Type B pancreatic cell (in vitro differentiated cells): ENCODE results near the gene PDCD1LG2. TPM values are rescaled to one million over a fixed set of nuclear protein-coding genes. Genes with fewer than 3 reads are reported as not detected.
"Not testable (repeated sequence)": the region's sequence is repeated elsewhere in the genome, so short reads cannot be mapped to it uniquely, and the experiment has no call there.

Experiments
- DNase-seq: peaks from one replicate; pipeline ENCODE4 v3.0.0; 2021; ENCODE audit warnings: mixed read lengths; ENCODE audit not compliant: unreplicated experiment; ENCODE audit errors: extremely low spot score
- H3K27ac Mint-ChIP-seq: 2 replicates; pipeline ENCODE4 v1.8.0; 2021; ENCODE audit warnings: mild to moderate bottlenecking, mixed read lengths
- H3K27me3 Mint-ChIP-seq: 2 replicates; pipeline ENCODE4 v1.8.0; 2021; ENCODE audit warnings: mixed read lengths
- H3K36me3 Mint-ChIP-seq: 2 replicates; pipeline ENCODE4 v1.8.0; 2021; ENCODE audit warnings: mixed read lengths
- H3K4me1 Mint-ChIP-seq: one replicate; pipeline ENCODE4 v1.8.0; 2021; ENCODE audit warnings: mixed read lengths; ENCODE audit not compliant: unreplicated experiment
- H3K4me3 Mint-ChIP-seq: 2 replicates; pipeline ENCODE4 v1.8.0; 2021; ENCODE audit warnings: mild to moderate bottlenecking, mixed read lengths
- H3K9me3 Mint-ChIP-seq: 2 replicates; pipeline ENCODE4 v1.8.0; 2021; ENCODE audit warnings: mixed read lengths
- total RNA-seq: library from RNA; stranded (reverse); gene quantifications from 2 replicates; pipeline ENCODE4 v1.2.1, GENCODE V29; 2021; ENCODE audit warnings: low replicate concordance
- TF ChIP-seq, protein P1 (sequence below): fragments of 200-600 bp; sonication (generic); conservative IDR thresholded peaks from 2 replicates; pipeline ENCODE4 v1.5.0; 2021; ENCODE audit warnings: antibody characterized with exemption, mild to moderate bottlenecking

PDCD1LG2 gene
- total RNA-seq, 1 donor from 2014 or later, result not detected

DNA sequence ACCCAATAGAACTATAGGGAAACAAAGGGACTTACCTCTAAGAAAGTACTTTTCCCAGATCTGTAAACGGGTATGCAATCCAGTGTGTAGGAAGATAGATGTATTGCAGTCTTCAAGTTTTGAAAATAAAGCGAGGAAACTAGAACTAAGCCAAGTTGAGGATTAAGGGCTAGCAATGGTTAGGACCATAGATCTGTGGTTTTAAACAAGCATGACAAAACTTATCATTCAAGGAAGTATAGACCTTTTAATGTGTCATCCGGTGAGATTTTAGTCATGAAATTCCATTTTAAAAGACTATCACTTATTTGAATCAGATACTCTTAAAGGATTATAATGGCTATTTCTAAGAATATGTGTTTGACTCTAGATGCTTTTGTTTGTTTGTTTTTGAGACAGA, 39.5 kb upstream of the PDCD1LG2 start:
- no peaks in the 10 kb centered on the region for H3K27me3 Mint-ChIP-seq
- DNase-seq, result no peak
- H3K4me3 Mint-ChIP-seq, result no peak overlapping the region
- TF ChIP-seq, protein P1, sequence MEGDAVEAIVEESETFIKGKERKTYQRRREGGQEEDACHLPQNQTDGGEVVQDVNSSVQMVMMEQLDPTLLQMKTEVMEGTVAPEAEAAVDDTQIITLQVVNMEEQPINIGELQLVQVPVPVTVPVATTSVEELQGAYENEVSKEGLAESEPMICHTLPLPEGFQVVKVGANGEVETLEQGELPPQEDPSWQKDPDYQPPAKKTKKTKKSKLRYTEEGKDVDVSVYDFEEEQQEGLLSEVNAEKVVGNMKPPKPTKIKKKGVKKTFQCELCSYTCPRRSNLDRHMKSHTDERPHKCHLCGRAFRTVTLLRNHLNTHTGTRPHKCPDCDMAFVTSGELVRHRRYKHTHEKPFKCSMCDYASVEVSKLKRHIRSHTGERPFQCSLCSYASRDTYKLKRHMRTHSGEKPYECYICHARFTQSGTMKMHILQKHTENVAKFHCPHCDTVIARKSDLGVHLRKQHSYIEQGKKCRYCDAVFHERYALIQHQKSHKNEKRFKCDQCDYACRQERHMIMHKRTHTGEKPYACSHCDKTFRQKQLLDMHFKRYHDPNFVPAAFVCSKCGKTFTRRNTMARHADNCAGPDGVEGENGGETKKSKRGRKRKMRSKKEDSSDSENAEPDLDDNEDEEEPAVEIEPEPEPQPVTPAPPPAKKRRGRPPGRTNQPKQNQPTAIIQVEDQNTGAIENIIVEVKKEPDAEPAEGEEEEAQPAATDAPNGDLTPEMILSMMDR, result no peak
- H3K36me3 Mint-ChIP-seq, result no peaks in the 10 kb centered on the region
- H3K4me1 Mint-ChIP-seq, result no peaks in the 10 kb centered on the region
- no peaks in the 10 kb centered on the region for H3K9me3 Mint-ChIP-seq
- no peak overlapping the region for H3K27ac Mint-ChIP-seq

GRCh38 chr9:5475611-5476010, 34.7 kb upstream of the PDCD1LG2 start:
- not testable (repeated sequence) for H3K4me1 Mint-ChIP-seq, H3K36me3 Mint-ChIP-seq, H3K9me3 Mint-ChIP-seq, H3K27me3 Mint-ChIP-seq, DNase-seq, H3K4me3 Mint-ChIP-seq, H3K27ac Mint-ChIP-seq

DNA sequence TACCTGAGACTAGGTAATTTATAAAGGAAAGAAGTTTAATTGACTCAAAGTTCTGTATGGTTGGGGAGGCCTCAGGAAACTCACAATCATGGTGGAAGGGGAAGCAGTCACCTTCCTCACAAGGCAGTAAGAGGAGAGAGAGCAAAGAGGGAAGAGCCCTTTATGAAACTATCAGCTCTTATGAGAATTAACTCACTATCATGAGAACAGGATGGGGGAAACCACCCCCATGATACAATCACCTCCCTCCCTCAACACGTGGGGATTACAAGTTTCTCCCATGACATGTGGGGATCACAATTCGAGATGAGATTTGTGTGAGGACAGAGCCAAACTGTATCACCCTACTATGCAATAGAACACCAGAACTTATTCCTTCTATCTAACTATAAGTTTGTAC, 32.1 kb upstream of the PDCD1LG2 start:
- TF ChIP-seq, protein P1, result no peak
- Mint-ChIP-seq H3K36me3 (no peaks in the 10 kb centered on the region), H3K9me3 (no peaks in the 10 kb centered on the region), H3K4me3 (no peak overlapping the region), H3K27me3 (no peaks in the 10 kb centered on the region), H3K4me1 (no peaks in the 10 kb centered on the region), H3K27ac (no peak overlapping the region)
- no peak for DNase-seq

DNA sequence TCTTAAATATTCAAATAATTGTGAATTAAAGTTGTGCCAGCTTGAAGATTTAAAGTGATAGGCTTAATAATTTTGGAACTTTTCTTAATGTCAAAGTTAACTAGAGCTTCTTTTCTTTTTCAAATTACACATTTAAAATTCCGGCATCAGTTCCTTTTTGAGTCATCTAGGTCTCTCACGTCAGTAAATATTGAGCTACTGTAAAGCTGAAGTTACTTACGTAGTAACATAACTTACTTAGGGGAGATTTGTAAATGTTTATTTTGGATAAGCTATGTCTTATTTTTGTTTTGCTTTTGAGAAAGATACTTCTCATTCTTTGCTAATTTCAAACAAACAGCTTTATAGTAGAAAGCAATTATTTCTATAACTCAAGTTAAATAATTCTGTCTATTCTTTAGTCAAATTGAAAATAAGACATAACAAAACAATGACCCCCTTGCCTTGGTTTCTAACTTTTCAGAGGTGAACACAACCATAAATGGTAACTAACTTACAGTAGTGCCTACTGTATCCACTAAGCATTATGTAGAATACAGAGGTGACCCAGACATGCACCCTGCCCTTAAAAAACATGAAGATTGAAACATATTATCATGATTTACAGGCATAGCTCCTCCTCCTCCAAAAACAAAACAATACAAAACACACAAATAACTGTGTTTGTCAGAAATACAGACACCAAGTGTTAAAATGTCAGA, 30.2 kb upstream of the PDCD1LG2 start:
- TF ChIP-seq, protein P1, result no peak
- Mint-ChIP-seq H3K4me3 (no peak overlapping the region), H3K36me3 (no peaks in the 10 kb centered on the region), H3K27me3 (no peaks in the 10 kb centered on the region), H3K27ac (no peak overlapping the region), H3K4me1 (no peaks in the 10 kb centered on the region), H3K9me3 (no peaks in the 10 kb centered on the region)
- no peak for DNase-seq

DNA sequence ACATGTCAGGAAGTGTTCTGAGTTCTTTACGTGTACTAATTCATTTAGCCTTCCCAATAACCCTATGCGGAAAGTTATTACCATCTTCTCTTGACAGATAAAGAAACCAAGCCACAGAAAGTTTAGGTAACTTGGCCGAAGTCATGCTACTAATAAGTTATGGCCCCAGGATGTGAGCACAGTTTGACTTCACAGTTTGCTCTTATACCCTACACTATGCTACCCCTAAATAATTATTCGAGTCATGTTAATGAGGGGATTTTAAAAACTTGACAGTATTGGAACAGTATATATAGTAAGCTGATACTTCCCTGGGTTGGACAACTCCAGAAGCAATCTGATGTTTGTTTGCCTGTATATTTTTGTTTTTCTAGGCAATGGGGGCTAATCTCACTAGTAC, 29.4 kb upstream of the PDCD1LG2 start:
- Mint-ChIP-seq H3K4me3 (no peak overlapping the region), H3K27me3 (no peaks in the 10 kb centered on the region), H3K4me1 (no peaks in the 10 kb centered on the region), H3K27ac (no peak overlapping the region), H3K36me3 (no peaks in the 10 kb centered on the region), H3K9me3 (no peaks in the 10 kb centered on the region)
- TF ChIP-seq, protein P1, result no peak
- no peak for DNase-seq

GRCh38 chr9:5481322-5482040, 28.9 kb upstream of the PDCD1LG2 start:
- Mint-ChIP-seq H3K36me3 (no peaks in the 10 kb centered on the region), H3K4me1 (no peaks in the 10 kb centered on the region), H3K27me3 (no peaks in the 10 kb centered on the region), H3K4me3 (no peak overlapping the region), H3K27ac (no peak overlapping the region), H3K9me3 (no peaks in the 10 kb centered on the region)
- TF ChIP-seq, protein P1, result peak; percentile 44
- no peak for DNase-seq
